Cardiac fibroblast (primary cell): ENCODE results near the gene TNPO3.
"Not testable (repeated sequence)": the region's sequence is repeated elsewhere in the genome, so short reads cannot be mapped to it uniquely, and the experiment has no call there.

ENCODE experiments used
- DNase-seq, 2 donors: peaks; one replicate each; pipeline versions ENCODE4 v3.0.0 to v3.0.0-alpha.2; 2010; ENCODE audit warnings: low read depth in 2 of 2
- H3K4me3 ChIP-seq, 2 donors: replicated peaks in 1 of 2; 1 replicate in 1 of 2; 2 replicates in 1 of 2; pipeline ENCODE4 v1.5.1; 2011; ENCODE audit warnings: low read depth in 2 of 2, low read length in 2 of 2, mild to moderate bottlenecking in 2 of 2, moderate library complexity in 1 of 2
- CTCF ChIP-seq: IDR thresholded peaks from one replicate; pipeline ENCODE4 v1.5.1; 2011; ENCODE audit warnings: low read depth, mild to moderate bottlenecking, low read length, inconsistent platforms

Gene TNPO3

GRCh38 chr7:129007572-129007971, 47.3 kb downstream of the TNPO3 start:
- TF ChIP-seq CTCF = no peak
- no peak for DNase-seq
- H3K4me3 ChIP-seq = no peak overlapping the region

GRCh38 chr7:129006636-129007414, 48.1 kb downstream of the TNPO3 start:
- TF ChIP-seq CTCF = no peak
- H3K4me3 ChIP-seq = no peak overlapping the region
- peak in 1 of 2 donors; percentile 11 for DNase-seq

- H3K4me3 ChIP-seq = no peak overlapping the region
- TF ChIP-seq CTCF = no peak
- no peak for DNase-seq
Measured at GRCh38 chr7:129005186-129005585, 49.7 kb downstream of the TNPO3 start.

GRCh38 chr7:128997181-128997580, 57.7 kb downstream of the TNPO3 start:
- TF ChIP-seq CTCF = no peak
- DNase-seq = no peak
- H3K4me3 ChIP-seq = no peak overlapping the region

GRCh38 chr7:128994560-128994959, 60.4 kb downstream of the TNPO3 start:
- DNase-seq, H3K4me3 ChIP-seq: not testable (repeated sequence)

- no peak overlapping the region for H3K4me3 ChIP-seq
- DNase-seq = no peak
- no peak for TF ChIP-seq CTCF
Measured at GRCh38 chr7:128993419-128993818, 61.5 kb downstream of the TNPO3 start.

GRCh38 chr7:128989961-128990360, 65.0 kb downstream of the TNPO3 start:
- H3K4me3 ChIP-seq = no peak overlapping the region
- TF ChIP-seq CTCF = no peak
- no peak for DNase-seq
